ENCODE measurements around the gene RAI1.

DNA sequence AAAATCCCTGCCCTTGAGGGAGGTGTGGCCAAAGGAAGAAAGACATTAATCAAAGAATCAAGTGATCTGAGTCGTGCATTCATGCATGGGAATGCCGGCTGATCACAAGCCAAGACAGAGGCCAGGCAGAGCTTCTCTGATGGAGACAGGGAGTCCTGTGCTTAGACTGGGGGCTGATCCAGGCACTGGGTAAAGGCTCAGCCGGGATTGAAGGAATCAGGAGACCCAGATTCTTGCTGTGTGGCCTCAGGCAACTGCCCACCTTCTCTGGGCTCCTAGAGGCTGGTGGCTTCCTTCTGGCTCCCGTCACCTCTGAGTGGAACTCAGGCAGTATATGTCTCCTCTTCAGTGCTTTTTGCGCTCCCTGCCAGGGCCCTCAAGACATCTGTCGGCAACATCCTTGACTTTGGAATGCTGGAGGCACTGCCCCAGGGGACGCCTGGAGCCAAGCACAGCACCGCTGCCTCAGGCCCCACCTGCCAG is 17.7 kb downstream of the RAI1 start:
- TF ChIP-seq POLR2A (IDR thresholded peaks at IDR 0.05) = no peak
- TF ChIP-seq, protein P1, sequence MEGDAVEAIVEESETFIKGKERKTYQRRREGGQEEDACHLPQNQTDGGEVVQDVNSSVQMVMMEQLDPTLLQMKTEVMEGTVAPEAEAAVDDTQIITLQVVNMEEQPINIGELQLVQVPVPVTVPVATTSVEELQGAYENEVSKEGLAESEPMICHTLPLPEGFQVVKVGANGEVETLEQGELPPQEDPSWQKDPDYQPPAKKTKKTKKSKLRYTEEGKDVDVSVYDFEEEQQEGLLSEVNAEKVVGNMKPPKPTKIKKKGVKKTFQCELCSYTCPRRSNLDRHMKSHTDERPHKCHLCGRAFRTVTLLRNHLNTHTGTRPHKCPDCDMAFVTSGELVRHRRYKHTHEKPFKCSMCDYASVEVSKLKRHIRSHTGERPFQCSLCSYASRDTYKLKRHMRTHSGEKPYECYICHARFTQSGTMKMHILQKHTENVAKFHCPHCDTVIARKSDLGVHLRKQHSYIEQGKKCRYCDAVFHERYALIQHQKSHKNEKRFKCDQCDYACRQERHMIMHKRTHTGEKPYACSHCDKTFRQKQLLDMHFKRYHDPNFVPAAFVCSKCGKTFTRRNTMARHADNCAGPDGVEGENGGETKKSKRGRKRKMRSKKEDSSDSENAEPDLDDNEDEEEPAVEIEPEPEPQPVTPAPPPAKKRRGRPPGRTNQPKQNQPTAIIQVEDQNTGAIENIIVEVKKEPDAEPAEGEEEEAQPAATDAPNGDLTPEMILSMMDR (IDR thresholded peaks at IDR 0.05) = no peak

Data from esophagus squamous epithelium (tissue), 4 donors.